Trophoblast cell (in vitro differentiated cells and primary cell): ENCODE data around the gene OTX1.

Experiments
- DNase-seq, 2 donors: peaks; one replicate each; pipeline ENCODE4 v3.0.0-alpha.2; 2016
- H2AFZ ChIP-seq: 2 replicates; pipeline ENCODE4 v1.6.1; 2013; ENCODE audit warnings: low read length, moderate library complexity, mild to moderate bottlenecking; ENCODE audit not compliant: insufficient read depth, poor library complexity
- H2AK5ac ChIP-seq: 2 replicates; pipeline ENCODE4 v1.6.1; 2013; ENCODE audit warnings: mild to moderate bottlenecking, low read length
- H2BK120ac ChIP-seq: 2 replicates; pipeline ENCODE4 v1.6.1; 2013; ENCODE audit warnings: low read length, mild to moderate bottlenecking, moderate library complexity; ENCODE audit not compliant: insufficient read depth, poor library complexity
- H2BK12ac ChIP-seq: 2 replicates; pipeline ENCODE4 v1.6.1; 2013; ENCODE audit warnings: mild to moderate bottlenecking, low read length, moderate library complexity
- H2BK5ac ChIP-seq: 2 replicates; pipeline ENCODE4 v1.6.1; 2013; ENCODE audit warnings: low read length, low read depth, moderate library complexity, mild to moderate bottlenecking; ENCODE audit not compliant: poor library complexity
- H3K14ac ChIP-seq: 2 replicates; pipeline ENCODE4 v1.6.1; 2013; ENCODE audit warnings: mild to moderate bottlenecking, low read length
- H3K18ac ChIP-seq: 2 replicates; pipeline ENCODE4 v1.6.1; 2013; ENCODE audit warnings: mild to moderate bottlenecking, low read length
- H3K23ac ChIP-seq: 2 replicates; pipeline ENCODE4 v1.6.1; 2013; ENCODE audit warnings: low read length
- H3K27ac ChIP-seq: 2 replicates; pipeline ENCODE4 v1.5.1; 2013; ENCODE audit warnings: low read depth, mild to moderate bottlenecking, inconsistent platforms, low read length, moderate library complexity
- H3K27me3 ChIP-seq: 2 replicates; pipeline ENCODE4 v1.6.1; 2013; ENCODE audit warnings: inconsistent platforms, mild to moderate bottlenecking, low read length, moderate library complexity; ENCODE audit not compliant: insufficient read depth
- H3K36me3 ChIP-seq, 2 experiments: 1 replicate in 1 of 2; 2 replicates in 1 of 2; pipeline ENCODE4 v1.6.1; 2013; ENCODE audit warnings: low read length in 2 of 2, mild to moderate bottlenecking in 2 of 2, moderate library complexity in 1 of 2; ENCODE audit not compliant: insufficient read depth in 2 of 2, control insufficient read depth in 1 of 2
- H3K4ac ChIP-seq: 2 replicates; pipeline ENCODE4 v1.6.1; 2013; ENCODE audit warnings: low read depth, mild to moderate bottlenecking, low read length, moderate library complexity
- H3K4me1 ChIP-seq, 2 experiments: 1 replicate in 1 of 2; 2 replicates in 1 of 2; pipeline ENCODE4 v1.6.1; 2013; ENCODE audit warnings: low read length in 2 of 2, mild to moderate bottlenecking in 2 of 2, moderate library complexity in 1 of 2; ENCODE audit not compliant: insufficient read depth in 2 of 2, control insufficient read depth in 1 of 2
- H3K4me2 ChIP-seq: 2 replicates; pipeline ENCODE4 v1.6.1; 2013; ENCODE audit warnings: inconsistent platforms, mild to moderate bottlenecking, low read length, moderate library complexity
- H3K4me3 ChIP-seq: 2 replicates; pipeline ENCODE4 v1.5.1; 2013; ENCODE audit warnings: mild to moderate bottlenecking, low read depth, low read length, inconsistent platforms
- H3K79me1 ChIP-seq: one replicate; pipeline ENCODE4 v1.6.1; 2013; ENCODE audit warnings: low read length
- H3K79me2 ChIP-seq: 2 replicates; pipeline ENCODE4 v1.6.1; 2013; ENCODE audit warnings: low read length, mild to moderate bottlenecking; ENCODE audit not compliant: control insufficient read depth, insufficient read depth, poor library complexity
- H3K9ac ChIP-seq: 2 replicates; pipeline ENCODE4 v1.6.1; 2013; ENCODE audit warnings: mild to moderate bottlenecking, low read length
- H3K9me3 ChIP-seq: 2 replicates; pipeline ENCODE4 v1.6.1; 2013; ENCODE audit warnings: low read depth, mild to moderate bottlenecking, control low read depth, inconsistent platforms, low read length; ENCODE audit not compliant: insufficient read depth
- H4K12ac ChIP-seq: 2 replicates; pipeline ENCODE4 v1.6.1; 2013; ENCODE audit warnings: low read depth, mild to moderate bottlenecking, low read length, moderate library complexity
- H4K8ac ChIP-seq: 2 replicates; pipeline ENCODE4 v1.6.1; 2013; ENCODE audit warnings: low read depth, mild to moderate bottlenecking, low read length, moderate library complexity
- H4K91ac ChIP-seq: one replicate; pipeline ENCODE4 v1.6.1; 2013; ENCODE audit warnings: low read depth, mild to moderate bottlenecking, low read length, moderate library complexity
- WGBS: extraction: QIAGEN DNeasy Blood & Tissue Kit; methylation state at CpG from one replicate; pipeline ENCODE4 v1.1.7; 2013; ENCODE audit warnings: missing lambda C conversion rate; ENCODE audit not compliant: insufficient read length, insufficient coverage; ENCODE audit errors: extremely low coverage; 5-methylcytosine and 5-hydroxymethylcytosine counted together

Gene OTX1

DNA sequence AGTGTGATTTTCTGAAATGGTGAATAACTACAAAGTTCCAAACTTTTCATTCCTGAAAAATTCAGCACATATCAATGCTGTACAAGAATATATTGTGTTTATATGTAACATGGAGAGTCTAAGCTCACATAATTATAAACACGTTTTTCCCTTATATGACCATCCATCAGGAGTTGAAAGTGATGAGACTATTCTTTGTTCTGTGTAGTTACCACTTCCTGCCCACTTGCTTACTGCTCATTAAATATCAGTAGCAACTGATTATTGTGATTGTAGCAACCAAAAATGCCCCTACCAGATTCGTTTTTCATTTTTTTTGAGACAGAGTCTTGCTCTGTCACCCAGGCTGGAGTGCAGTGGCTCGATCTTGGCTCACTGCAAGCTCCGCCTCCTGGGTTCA is 30.8 kb downstream of the OTX1 start:
- Histone ChIP-seq H3K4ac (no peak overlapping the region), H3K9ac (no peak overlapping the region)
- no CpG with 5 or more reads among the region's 4 CpGs for WGBS

DNA sequence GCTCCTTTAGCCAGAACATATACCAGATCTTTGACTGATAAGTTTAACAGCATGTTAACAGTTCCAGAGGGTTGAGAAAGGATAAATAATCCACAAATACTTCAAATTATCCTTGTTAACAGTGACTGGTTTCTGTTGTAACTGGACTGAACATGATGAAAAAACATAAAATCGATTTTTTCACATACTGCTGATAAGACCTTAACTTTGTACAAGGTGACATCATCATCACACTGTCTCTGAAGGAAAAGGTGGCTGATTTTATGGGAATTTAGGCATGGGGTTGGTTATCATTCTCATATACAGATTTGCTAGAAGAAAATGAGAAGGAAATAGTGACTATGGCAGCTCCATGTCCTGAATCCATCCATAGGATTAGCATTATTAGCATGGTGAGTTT is 36.1 kb downstream of the OTX1 start:
- no peaks in the 10 kb centered on the region for H3K4me1 ChIP-seq
- no peaks in the 10 kb centered on the region for H3K79me2 ChIP-seq
- no peak overlapping the region for H3K23ac ChIP-seq
- H3K27ac ChIP-seq, result no peak overlapping the region
- no peaks in the 10 kb centered on the region for H3K79me1 ChIP-seq
- no peak overlapping the region for H4K12ac ChIP-seq
- WGBS, result no CpG with 5 or more reads among the region's 1 CpG
- H2BK12ac ChIP-seq, result no peak overlapping the region
- no peak overlapping the region for H3K4me3 ChIP-seq
- H3K9ac ChIP-seq, result no peak overlapping the region
- H2AK5ac ChIP-seq, result no peak overlapping the region
- no peak overlapping the region for H3K18ac ChIP-seq
- H2AFZ ChIP-seq, result no peak overlapping the region
- no peaks in the 10 kb centered on the region for H3K27me3 ChIP-seq
- H4K91ac ChIP-seq, result no peak overlapping the region
- no peaks in the 10 kb centered on the region for H3K36me3 ChIP-seq
- no peak overlapping the region for H2BK120ac ChIP-seq
- no peak overlapping the region for H3K14ac ChIP-seq
- no peak overlapping the region for H3K4ac ChIP-seq
- no peak overlapping the region for H4K8ac ChIP-seq
- H3K9me3 ChIP-seq, result no peaks in the 10 kb centered on the region
- H3K4me2 ChIP-seq, result no peak overlapping the region
- H2BK5ac ChIP-seq, result no peak overlapping the region
- DNase-seq, result no peak

More for the DNA sequence above, 30.8 kb downstream of the OTX1 start:
- H3K4me1 ChIP-seq, result no peaks in the 10 kb centered on the region
- no peak overlapping the region for H2AK5ac ChIP-seq
- no peak overlapping the region for H2BK120ac ChIP-seq
- no peak overlapping the region for H2AFZ ChIP-seq
- no peak overlapping the region for H3K23ac ChIP-seq
- no peak overlapping the region for H4K91ac ChIP-seq
- no peak overlapping the region for H2BK12ac ChIP-seq
- H3K9me3 ChIP-seq, result no peaks in the 10 kb centered on the region
- no peak overlapping the region for H3K4me3 ChIP-seq
- no peaks in the 10 kb centered on the region for H3K27me3 ChIP-seq
- H3K27ac ChIP-seq, result no peak overlapping the region
- H3K36me3 ChIP-seq, result no peaks in the 10 kb centered on the region
- no peak overlapping the region for H3K14ac ChIP-seq
- no peak overlapping the region for H3K4me2 ChIP-seq
- no peaks in the 10 kb centered on the region for H3K79me2 ChIP-seq
- H4K12ac ChIP-seq, result no peak overlapping the region
- no peak for DNase-seq
- no peaks in the 10 kb centered on the region for H3K79me1 ChIP-seq
- no peak overlapping the region for H3K18ac ChIP-seq
- H2BK5ac ChIP-seq, result no peak overlapping the region
- H4K8ac ChIP-seq, result no peak overlapping the region

DNA sequence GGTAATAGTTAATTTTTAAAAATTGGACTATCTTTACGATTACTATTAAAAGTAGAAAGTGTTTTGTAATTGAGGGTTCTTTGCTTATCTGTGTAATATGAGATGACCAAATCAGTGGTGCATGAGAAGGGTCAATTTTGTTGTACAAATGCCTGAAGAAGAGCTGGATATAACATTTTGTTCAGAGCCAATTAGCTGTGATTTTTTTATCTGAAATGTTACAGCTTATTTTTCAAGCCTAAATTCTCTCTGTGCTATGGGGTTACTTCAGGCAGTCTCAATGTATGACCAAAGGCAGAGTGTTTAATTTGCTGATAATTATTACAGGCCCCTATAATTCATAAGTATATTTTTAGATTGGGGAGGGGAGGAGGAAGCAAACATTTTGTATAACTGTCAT is 41.8 kb downstream of the OTX1 start:
- Histone ChIP-seq H4K91ac (no peak overlapping the region), H2BK5ac (no peak overlapping the region), H3K79me2 (no peaks in the 10 kb centered on the region), H2AFZ (no peak overlapping the region), H3K27me3 (no peaks in the 10 kb centered on the region), H4K8ac (no peak overlapping the region), H3K9me3 (no peaks in the 10 kb centered on the region), H3K18ac (no peak overlapping the region), H3K36me3 (no peaks in the 10 kb centered on the region), H3K9ac (no peak overlapping the region), H2BK12ac (no peak overlapping the region), H3K27ac (no peak overlapping the region), H3K23ac (no peak overlapping the region), H3K4me3 (no peak overlapping the region), H3K4ac (no peak overlapping the region), H3K4me2 (no peak overlapping the region), H2BK120ac (no peak overlapping the region), H3K14ac (no peak overlapping the region), H2AK5ac (no peak overlapping the region), H4K12ac (no peak overlapping the region), H3K4me1 (no peaks in the 10 kb centered on the region), H3K79me1 (no peaks in the 10 kb centered on the region)
- WGBS, result 100% methylated on average over 1 of the region's 1 CpG
- no peak for DNase-seq

DNA sequence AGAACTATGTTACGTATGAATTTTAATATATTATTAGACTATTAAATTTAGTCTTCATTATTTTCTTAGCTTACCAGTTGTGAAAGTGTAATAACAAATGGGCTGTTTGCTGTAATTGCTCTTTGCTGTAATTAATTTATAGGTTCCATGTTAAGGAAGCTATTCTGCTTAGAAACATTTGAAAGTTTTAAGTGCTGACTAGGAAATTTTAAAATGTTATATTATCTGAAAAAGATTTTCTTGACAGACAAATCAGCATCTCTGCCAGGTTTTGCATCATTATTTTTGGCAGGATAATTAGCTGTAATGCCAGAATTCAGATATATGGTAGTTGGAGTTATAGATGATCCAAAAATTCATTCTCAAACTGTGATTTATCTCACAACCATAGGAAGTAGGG is 42.2 kb downstream of the OTX1 start:
- no peaks in the 10 kb centered on the region for H3K36me3 ChIP-seq
- no peak overlapping the region for H2BK120ac ChIP-seq

More for the DNA sequence above, 42.2 kb downstream of the OTX1 start:
- WGBS, result no CpG with 5 or more reads among the region's 1 CpG
- H3K4me1 ChIP-seq, result no peaks in the 10 kb centered on the region
- no peak overlapping the region for H2AK5ac ChIP-seq
- no peaks in the 10 kb centered on the region for H3K9me3 ChIP-seq
- H3K27ac ChIP-seq, result no peak overlapping the region
- no peak overlapping the region for H2AFZ ChIP-seq
- DNase-seq, result no peak
- no peak overlapping the region for H4K91ac ChIP-seq
- H4K8ac ChIP-seq, result no peak overlapping the region
- H3K79me2 ChIP-seq, result no peaks in the 10 kb centered on the region
- no peak overlapping the region for H3K4ac ChIP-seq
- no peak overlapping the region for H3K14ac ChIP-seq
- H2BK12ac ChIP-seq, result no peak overlapping the region
- no peak overlapping the region for H2BK5ac ChIP-seq
- H3K9ac ChIP-seq, result no peak overlapping the region
- H3K23ac ChIP-seq, result no peak overlapping the region
- no peak overlapping the region for H3K4me2 ChIP-seq
- no peaks in the 10 kb centered on the region for H3K79me1 ChIP-seq
- H4K12ac ChIP-seq, result no peak overlapping the region
- no peak overlapping the region for H3K18ac ChIP-seq
- no peaks in the 10 kb centered on the region for H3K27me3 ChIP-seq
- no peak overlapping the region for H3K4me3 ChIP-seq
